Measurements from ENCODE around the gene FARP1.

The FARP1 gene

GRCh38 chr13:98436233-98436910 lies 293.5 kb downstream of the FARP1 start:
- no peak for DNase-seq

- DNase-seq = no peak
These were observed 295.6 kb downstream of the FARP1 start for GRCh38 chr13:98438246-98439125.

GRCh38 chr13:98439126-98439828 lies 296.4 kb downstream of the FARP1 start:
- no peak for DNase-seq

- no peak for DNase-seq
These were observed 297.0 kb downstream of the FARP1 start for GRCh38 chr13:98439896-98440295.

GRCh38 chr13:98440390-98441055 lies 297.6 kb downstream of the FARP1 start:
- no peak for DNase-seq

- DNase-seq = no peak
These were observed 298.3 kb downstream of the FARP1 start for GRCh38 chr13:98441056-98441676.

GRCh38 chr13:98442391-98443230 lies 299.7 kb downstream of the FARP1 start:
- DNase-seq = no peak

GRCh38 chr13:98443329-98443728 lies 300.4 kb downstream of the FARP1 start:
- no peak for DNase-seq

GRCh38 chr13:98443800-98444325 lies 301.0 kb downstream of the FARP1 start:
- no peak for DNase-seq

GRCh38 chr13:98444381-98444780 lies 301.5 kb downstream of the FARP1 start:
- no peak for DNase-seq

GRCh38 chr13:98445340-98446233 lies 302.7 kb downstream of the FARP1 start:
- no peak for DNase-seq

GRCh38 chr13:98446234-98446621 lies 303.3 kb downstream of the FARP1 start:
- DNase-seq = no peak

- no peak for DNase-seq
These were observed 304.2 kb downstream of the FARP1 start for GRCh38 chr13:98447130-98447529.

- no peak for DNase-seq
These were observed 305.2 kb downstream of the FARP1 start for GRCh38 chr13:98447881-98448641.

GRCh38 chr13:98448642-98448928 lies 305.7 kb downstream of the FARP1 start:
- DNase-seq = no peak

GRCh38 chr13:98449273-98449672 lies 306.4 kb downstream of the FARP1 start:
- no peak for DNase-seq

GRCh38 chr13:98450026-98450425 lies 307.1 kb downstream of the FARP1 start:
- no peak for DNase-seq

GRCh38 chr13:98450539-98451111 lies 307.7 kb downstream of the FARP1 start:
- no peak for DNase-seq
